NK-92 (cell line): Measurements from ENCODE around the gene ZNF81.
"Not testable (repeated sequence)": the region's sequence is repeated elsewhere in the genome, so short reads cannot be mapped to it uniquely, and the experiment has no call there.

Experiments used
- DNase-seq: peaks from one replicate; lab custom pipeline; 2025; ENCODE audit not compliant: unreplicated experiment; lab: John Stamatoyannopoulos, UW

Gene ZNF81

GRCh38 chrX:47931970-47932369 lies 95.3 kb downstream of the ZNF81 start:
- not testable (repeated sequence) for DNase-seq

GRCh38 chrX:47933946-47934345 lies 97.2 kb downstream of the ZNF81 start:
- DNase-seq: no peak

GRCh38 chrX:47936224-47936939 lies 99.7 kb downstream of the ZNF81 start:
- no peak for DNase-seq

- DNase-seq: no peak
Measured at GRCh38 chrX:47936940-47937317, 100.2 kb downstream of the ZNF81 start.

- DNase-seq: no peak
Measured at GRCh38 chrX:47940448-47940847, 103.7 kb downstream of the ZNF81 start.

GRCh38 chrX:47941423-47941822 lies 104.7 kb downstream of the ZNF81 start:
- no peak for DNase-seq

- not testable (repeated sequence) for DNase-seq
Measured at GRCh38 chrX:47955295-47955694, 118.6 kb downstream of the ZNF81 start.

- no peak for DNase-seq
Measured at GRCh38 chrX:47956016-47956415, 119.3 kb downstream of the ZNF81 start.

GRCh38 chrX:47958206-47958605 lies 121.5 kb downstream of the ZNF81 start:
- DNase-seq: not testable (repeated sequence)

GRCh38 chrX:47958761-47959342 lies 122.2 kb downstream of the ZNF81 start:
- DNase-seq: no peak

GRCh38 chrX:47960406-47960805 lies 123.7 kb downstream of the ZNF81 start:
- DNase-seq: no peak

- DNase-seq: not testable (repeated sequence)
Measured at GRCh38 chrX:47961830-47962229, 125.1 kb downstream of the ZNF81 start.

GRCh38 chrX:47965526-47965925 lies 128.8 kb downstream of the ZNF81 start:
- DNase-seq: not testable (repeated sequence)
